Subcutaneous adipose tissue (tissue), 4 donors: ENCODE results near the gene TIMM17A. TPM values are rescaled to one million over a fixed set of nuclear protein-coding genes. Genes with fewer than 3 reads are reported as not detected.

ENCODE experiments used
- CTCF ChIP-seq: fragments of 450-650 bp; IDR thresholded peaks from one replicate; pipeline ENCODE4 v1.5.1; 2016; ENCODE audit warnings: low read depth, mild to moderate bottlenecking, control low read depth, antibody characterized with exemption, moderate library complexity
- small RNA-seq: library from RNA; depleted of rRNA; stranded (forward); fragments of <200 nt; gene quantifications from one replicate; pipeline ENCODE3, GENCODE V24; 2016
- total RNA-seq, 4 donors: library from RNA; depleted of rRNA; stranded (reverse); fragments of >200 nt; gene quantifications; one replicate each; pipeline ENCODE4 v1.1.0, GENCODE V29; 2016

The TIMM17A gene
- total RNA-seq, 4 donors from 2014 or later, result 24.6 to 67.5 (median 26.2) TPM

DNA sequence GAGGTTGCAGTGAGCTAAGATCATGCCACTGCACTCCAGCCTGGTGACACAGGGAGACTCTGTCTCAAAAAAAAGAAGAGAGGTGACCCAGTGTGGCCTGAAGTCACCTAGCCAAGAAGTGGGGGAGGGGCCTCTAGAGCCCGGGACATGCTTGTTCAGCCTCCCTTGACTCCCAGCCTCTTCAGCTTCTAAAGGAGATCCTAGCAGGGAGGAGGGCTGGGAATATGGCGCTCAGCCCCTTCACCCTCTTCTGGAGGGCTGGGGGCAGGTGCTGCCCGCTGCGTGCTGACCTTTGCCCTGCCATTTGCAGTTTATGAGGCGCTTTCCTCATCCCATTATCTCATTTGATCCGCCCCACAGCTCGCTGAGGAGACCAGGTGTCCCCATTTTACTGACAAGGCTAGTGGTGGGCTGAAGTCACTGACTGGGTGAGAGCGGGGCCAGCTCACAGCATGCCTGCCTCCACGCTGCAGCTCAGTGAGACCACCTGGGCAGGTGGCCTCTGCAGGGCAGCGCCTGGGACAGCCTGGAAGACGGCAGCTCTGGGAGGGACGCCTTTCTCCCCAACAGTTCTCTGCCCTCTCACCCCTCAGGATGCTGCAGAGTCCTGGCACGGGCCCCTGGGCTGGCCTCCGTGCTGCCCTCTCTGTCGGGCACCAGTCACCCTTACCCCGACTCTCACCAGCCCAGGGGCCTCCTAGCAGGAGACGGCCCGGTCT, 62.6 kb downstream of the TIMM17A start:
- TF ChIP-seq CTCF, result no peak

DNA sequence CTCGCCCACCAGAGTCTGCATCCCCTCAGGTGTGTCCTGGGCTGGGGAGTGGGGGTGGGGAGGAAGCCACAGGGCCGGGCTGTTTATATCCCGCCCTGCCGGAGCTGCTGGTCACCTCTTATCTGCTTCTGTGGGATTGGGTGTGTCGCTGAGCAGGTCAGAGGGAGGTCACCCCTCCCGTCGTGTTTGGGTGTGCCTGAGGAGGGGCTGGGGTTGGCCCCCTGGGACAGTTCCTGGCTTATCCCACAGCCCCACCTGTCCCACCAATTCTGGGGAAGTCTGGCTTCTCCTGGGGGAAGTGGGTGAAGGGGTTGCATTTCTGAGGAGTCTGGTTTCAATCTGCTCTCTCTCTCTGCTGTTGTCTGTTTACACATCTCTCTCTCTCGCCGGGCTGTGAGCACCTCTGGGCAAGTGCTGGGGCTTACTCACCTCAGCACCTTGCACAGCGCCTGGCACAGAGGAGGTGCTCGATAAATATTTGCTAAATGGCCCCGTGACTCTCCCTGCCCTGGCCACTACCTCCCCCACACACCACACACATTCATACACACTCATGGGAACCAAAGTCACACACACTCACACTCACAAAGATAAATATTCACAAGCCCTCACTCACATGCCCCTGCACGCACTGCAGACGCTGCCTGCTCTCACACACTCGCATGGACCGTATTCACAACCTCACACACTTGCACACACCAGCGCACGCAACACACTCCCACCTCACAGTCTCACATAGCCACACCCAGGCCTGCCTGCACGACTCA, 63.3 kb downstream of the TIMM17A start:
- no peak for TF ChIP-seq CTCF

Small RNA genes lying within 50 kb of the gene (small RNA-seq; reads per million reads assigned to genes)
- gene MIR6740 (not detected), gene RF00156 (not detected)

Other genes starting within 250 kb of the TIMM17A start
- 10 to 100 TPM; 14.6 to 24.1 (median 19.8) TPM for gene IPO9, start 126.3 kb upstream of the TIMM17A start, total RNA-seq
- 10 to 100 TPM; 13.9 to 29.7 (median 15.9) TPM for gene SHISA4, start 66.6 kb upstream of the TIMM17A start, total RNA-seq
- 100 to 1,000 TPM in 2 of 4 donors, 10 to 100 TPM in 2; 38.8 to 168 (median 74.3) TPM for gene LMOD1, start 9.0 kb upstream of the TIMM17A start, total RNA-seq
- gene RNPEP, start 27.1 kb downstream of the TIMM17A start, total RNA-seq, result 10 to 100 TPM; 38.5 to 68.8 (median 47.7) TPM
- gene ELF3, start 55.1 kb downstream of the TIMM17A start, total RNA-seq, result under 1 TPM in 3 of 4 donors, not detected in 1; 0.17 to 0.44 (median 0.38) TPM
- gene GPR37L1, start 167.4 kb downstream of the TIMM17A start, total RNA-seq, result under 1 TPM in 1 of 4 donors, not detected in 3; 0.16 TPM
- gene ARL8A, start 189.2 kb downstream of the TIMM17A start, total RNA-seq, result 10 to 100 TPM; 28.5 to 52.0 (median 38.4) TPM
- 10 to 100 TPM in 1 of 4 donors, 1 to 10 TPM in 2, not detected in 1; 1.8 to 21.8 (median 2.6) TPM for gene PTPN7, start 205.1 kb downstream of the TIMM17A start, total RNA-seq
- gene LGR6, start 238.3 kb downstream of the TIMM17A start, total RNA-seq, result not detected